Renal cortical epithelial cell (primary cell): ENCODE measurements around the gene FAM222A. TPM values are rescaled to one million over a fixed set of nuclear protein-coding genes. Genes with fewer than 3 reads are reported as not detected.
A peak's percentile ranks its signal among the peaks of the same experiment; 100 is the strongest.

Experiments used
- DNase-seq: peaks from one replicate; pipeline ENCODE4 v3.0.0-alpha.2; 2011; ENCODE audit warnings: low read depth
- total RNA-seq: library from RNA; depleted of rRNA; stranded (reverse); fragments of >200 nt; gene quantifications from 2 replicates; pipeline ENCODE4 v1.2.3, GENCODE V29; 2014

The FAM222A gene
- total RNA-seq, 1 donor from 2014 or later = 3.1 TPM

GRCh38 chr12:109758426-109759420, 45.1 kb downstream of the FAM222A start:
- no peak for DNase-seq

GRCh38 chr12:109759595-109759994, 46.0 kb downstream of the FAM222A start:
- no peak for DNase-seq

DNA sequence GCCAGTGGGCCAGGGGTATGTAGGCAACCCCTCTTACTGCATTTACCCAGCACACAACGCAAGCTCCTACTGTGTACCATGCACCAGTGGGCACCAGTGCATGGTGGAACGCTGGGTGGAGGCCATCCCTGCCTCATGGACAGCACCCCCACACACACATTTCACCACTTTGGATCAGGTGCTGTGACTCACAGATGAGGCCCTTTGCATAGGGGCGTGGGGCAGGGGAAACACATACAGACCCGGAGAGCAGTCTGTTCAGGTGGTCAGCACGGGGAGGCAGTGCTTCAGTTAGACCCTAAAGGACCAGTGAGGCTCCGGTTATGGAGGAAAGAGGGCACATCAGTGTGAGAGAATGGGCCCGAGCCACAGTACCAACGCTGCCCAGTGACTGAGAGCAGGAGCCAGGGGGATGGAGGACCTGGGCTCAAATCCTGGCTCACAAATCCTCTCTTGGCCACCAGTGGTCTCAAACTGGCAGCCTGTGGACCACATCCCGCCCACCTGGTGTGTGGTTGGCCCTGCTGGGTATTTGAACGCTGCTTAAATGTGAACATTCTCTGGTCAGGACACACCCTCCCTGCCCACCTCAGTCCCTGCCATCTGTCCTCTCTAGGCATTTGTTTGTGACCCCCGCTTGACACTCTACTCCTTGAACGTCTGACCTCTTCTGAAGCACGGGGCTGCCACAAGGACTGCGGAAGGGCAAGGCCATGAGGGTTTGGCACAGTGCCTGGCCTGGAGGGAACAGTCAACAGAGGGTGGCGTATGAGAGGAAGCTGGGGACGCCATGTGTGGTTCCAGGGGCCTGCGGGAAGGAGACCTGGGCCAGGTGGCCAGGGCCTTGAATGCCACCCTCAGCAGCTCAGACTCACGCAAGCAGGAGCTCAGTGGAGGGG, 46.7 kb downstream of the FAM222A start:
- no peak for DNase-seq

- no peak for DNase-seq
These were observed 47.6 kb downstream of the FAM222A start for GRCh38 chr12:109760930-109761921.

- no peak for DNase-seq
These were observed 48.5 kb downstream of the FAM222A start for GRCh38 chr12:109762071-109762672.

- DNase-seq = no peak
These were observed 49.1 kb downstream of the FAM222A start for GRCh38 chr12:109762673-109763191.

- peak; percentile 74 for DNase-seq
These were observed 49.7 kb downstream of the FAM222A start for GRCh38 chr12:109763201-109763841.

- DNase-seq = no peak
These were observed 50.5 kb downstream of the FAM222A start for GRCh38 chr12:109764123-109764522.

DNA sequence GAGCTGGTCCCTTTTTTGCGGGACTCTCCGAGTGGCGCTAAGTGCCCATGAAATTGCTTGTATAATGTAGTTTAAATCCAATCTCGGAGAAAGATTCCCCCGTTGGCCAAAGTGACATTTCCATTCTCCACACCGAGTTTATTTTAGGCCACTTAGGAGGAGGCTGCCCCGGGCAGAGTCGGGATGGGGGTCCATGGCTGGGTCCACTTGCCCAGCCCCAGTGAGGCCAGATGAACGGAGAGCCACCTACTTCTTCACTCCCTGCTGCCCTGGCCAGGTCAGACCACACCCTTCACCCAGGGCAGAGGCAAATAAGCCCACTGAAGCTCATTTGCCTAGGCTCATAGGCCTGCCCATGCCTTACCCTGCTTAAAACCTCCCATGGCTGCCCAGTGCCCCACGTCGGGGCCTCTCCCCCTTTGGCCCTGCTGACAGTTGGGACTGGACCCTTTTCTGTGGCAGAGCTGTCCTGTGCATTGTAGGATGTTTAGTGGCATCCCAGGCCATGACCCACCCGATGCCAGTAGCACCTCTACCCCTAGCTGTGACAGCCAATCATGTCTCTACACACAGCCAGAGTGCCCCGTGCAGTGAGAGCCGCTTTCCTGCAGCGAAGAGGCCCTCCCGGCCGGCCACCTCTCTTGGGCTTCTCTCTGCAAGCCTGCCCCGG, 51.3 kb downstream of the FAM222A start:
- DNase-seq = no peak

GRCh38 chr12:109765446-109765810, 51.8 kb downstream of the FAM222A start:
- no peak for DNase-seq

- DNase-seq = no peak
These were observed 52.7 kb downstream of the FAM222A start for GRCh38 chr12:109766251-109766778.

DNA sequence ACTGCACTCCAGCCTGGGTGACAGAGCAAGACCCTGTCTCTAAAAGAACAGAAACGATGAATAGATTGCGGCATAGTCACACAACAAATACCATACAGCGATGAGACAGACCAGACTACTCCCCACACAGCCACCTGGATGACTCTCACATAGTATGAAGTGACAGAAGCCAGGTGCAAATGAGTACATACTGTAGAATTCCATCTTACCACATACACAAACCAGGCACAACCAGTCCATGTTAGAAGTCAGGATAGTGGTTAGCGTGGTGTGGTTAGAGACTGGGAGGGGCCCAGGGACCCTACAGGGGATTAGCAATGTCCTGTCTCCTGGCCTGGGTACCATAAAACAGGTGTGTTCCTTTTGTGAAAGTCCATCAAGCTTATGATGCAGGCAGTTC, 53.8 kb downstream of the FAM222A start:
- DNase-seq = no peak

DNA sequence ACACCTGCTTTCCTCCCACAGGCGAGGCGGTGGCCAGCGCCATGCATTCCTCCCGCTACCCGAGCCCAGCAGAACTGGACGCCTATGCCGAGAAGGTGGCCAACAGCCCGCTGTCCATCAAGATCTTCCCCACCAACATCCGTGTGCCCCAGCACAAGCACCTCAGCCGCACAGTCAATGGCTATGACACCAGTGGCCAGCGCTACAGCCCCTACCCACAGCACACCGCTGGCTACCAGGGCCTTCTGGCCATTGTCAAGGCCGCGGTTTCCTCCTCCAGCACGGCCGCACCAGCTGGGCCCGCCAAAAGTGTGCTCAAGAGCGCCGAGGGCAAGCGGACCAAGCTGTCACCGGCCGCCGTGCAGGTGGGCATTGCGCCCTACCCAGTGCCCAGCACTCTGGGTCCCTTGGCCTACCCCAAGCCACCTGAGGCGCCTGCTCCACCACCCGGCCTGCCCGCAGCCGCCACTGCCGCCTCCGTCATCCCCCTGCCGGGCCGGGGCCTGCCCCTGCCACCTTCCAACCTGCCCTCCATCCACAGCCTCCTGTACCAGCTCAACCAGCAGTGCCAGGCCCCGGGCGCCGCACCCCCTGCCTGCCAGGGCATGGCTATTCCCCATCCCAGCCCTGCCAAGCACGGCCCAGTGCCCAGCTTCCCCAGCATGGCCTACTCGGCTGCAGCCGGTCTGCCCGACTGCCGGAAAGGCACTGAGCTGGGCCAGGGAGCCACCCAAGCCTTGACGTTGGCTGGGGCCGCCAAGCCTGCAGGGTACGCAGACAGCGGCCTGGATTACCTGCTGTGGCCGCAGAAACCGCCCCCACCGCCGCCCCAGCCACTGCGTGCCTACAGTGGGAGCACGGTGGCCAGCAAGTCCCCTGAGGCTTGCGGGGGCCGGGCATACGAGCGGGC, 54.6 kb downstream of the FAM222A start:
- no peak for DNase-seq

- no peak for DNase-seq
These were observed 55.5 kb downstream of the FAM222A start for GRCh38 chr12:109768901-109769670.

GRCh38 chr12:109770104-109770860, 56.7 kb downstream of the FAM222A start:
- no peak for DNase-seq

DNA sequence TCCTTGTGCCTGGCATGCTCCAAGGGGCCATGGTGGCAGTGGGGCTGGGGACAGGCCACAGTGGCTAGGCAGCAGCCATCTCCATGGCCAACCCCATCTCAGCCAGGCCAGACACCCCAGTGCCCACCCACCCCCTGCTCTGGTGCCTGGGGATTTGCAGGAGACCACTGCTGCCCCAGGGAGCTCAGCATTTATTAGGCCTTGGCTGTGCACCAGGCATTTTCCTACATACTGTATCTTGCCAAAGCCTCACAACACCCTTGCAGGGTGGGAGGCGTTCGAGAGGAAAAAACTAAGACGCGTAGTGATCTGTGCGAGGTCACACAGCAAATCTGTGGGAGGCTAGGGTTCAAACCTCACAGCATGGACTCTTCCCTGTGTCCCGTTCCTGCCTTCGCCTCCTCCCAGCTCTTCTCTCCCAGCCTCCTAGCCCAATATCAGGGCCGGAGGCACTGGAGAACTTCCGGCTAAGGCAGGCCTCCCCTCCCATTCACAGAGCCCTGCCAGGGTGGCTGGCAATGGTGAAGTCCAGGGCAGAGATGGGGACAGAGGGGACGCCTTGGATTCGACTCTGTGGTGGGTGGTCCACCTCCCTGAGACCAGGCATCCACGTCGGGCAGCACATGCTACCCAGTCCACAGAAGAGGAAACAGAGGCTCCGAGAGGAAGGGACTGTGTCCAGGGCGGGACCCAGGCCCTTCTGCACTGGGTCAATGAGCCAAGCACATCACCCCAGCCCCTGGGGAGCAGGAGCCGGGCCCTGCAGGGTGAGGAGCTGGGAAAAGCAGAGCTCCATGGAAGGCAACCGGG, 57.4 kb downstream of the FAM222A start:
- no peak for DNase-seq
